Progenitor cell of endocrine pancreas (in vitro differentiated cells): ENCODE measurements around the gene SLC39A9. TPM values are rescaled to one million over a fixed set of nuclear protein-coding genes. Genes with fewer than 3 reads are reported as not detected.

Experiments used
- DNase-seq: peaks from one replicate; pipeline ENCODE4 v3.0.0; 2021; ENCODE audit warnings: low spot score; ENCODE audit not compliant: unreplicated experiment
- H3K27ac Mint-ChIP-seq: 2 replicates; pipeline ENCODE4 v1.8.0; 2021; ENCODE audit warnings: mild to moderate bottlenecking, moderate library complexity, mixed read lengths
- H3K27me3 Mint-ChIP-seq: 2 replicates; pipeline ENCODE4 v1.8.0; 2021; ENCODE audit warnings: mixed read lengths
- H3K36me3 Mint-ChIP-seq: 2 replicates; pipeline ENCODE4 v1.8.0; 2022; ENCODE audit warnings: mixed read lengths; ENCODE audit not compliant: insufficient read depth
- H3K4me1 Mint-ChIP-seq: 2 replicates; pipeline ENCODE4 v1.8.0; 2021; ENCODE audit warnings: low read depth, mixed read lengths
- H3K4me3 Mint-ChIP-seq: 2 replicates; pipeline ENCODE4 v1.8.0; 2021; ENCODE audit warnings: low read depth, mild to moderate bottlenecking, moderate library complexity, mixed read lengths
- H3K9me3 Mint-ChIP-seq: 2 replicates; pipeline ENCODE4 v1.8.0; 2021; ENCODE audit warnings: low read depth, mixed read lengths
- total RNA-seq: library from RNA; stranded (reverse); gene quantifications from 2 replicates; pipeline ENCODE4 v1.2.1, GENCODE V29; 2021
- TF ChIP-seq, protein P1 (sequence below): fragments of 200-600 bp; sonication (generic); IDR thresholded peaks from one replicate; pipeline ENCODE4 v1.5.0; 2021; ENCODE audit warnings: antibody characterized with exemption, mild to moderate bottlenecking; ENCODE audit not compliant: unreplicated experiment

Gene SLC39A9
- total RNA-seq, 1 donor from 2014 or later, result 62.2 TPM

DNA sequence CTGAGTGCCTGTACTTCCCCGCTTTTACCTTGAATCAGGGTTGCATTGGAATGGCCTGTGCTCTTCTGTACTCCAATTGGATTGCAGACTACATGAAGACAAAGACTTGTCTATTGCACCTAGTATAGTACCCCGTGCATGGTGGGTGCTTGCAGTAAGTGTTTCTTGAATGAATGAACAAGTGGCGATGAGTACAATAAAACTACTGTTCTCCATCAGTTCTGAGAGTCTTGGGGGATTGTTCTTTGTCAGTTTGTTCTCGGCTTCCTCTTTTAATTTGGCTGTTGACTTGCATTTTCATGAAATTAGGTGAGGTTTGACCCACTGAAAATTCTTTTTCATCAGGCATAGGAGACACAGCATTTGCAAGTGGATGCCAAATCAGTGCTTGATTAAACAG is 34.5 kb upstream of the SLC39A9 start:
- TF ChIP-seq, protein P1, sequence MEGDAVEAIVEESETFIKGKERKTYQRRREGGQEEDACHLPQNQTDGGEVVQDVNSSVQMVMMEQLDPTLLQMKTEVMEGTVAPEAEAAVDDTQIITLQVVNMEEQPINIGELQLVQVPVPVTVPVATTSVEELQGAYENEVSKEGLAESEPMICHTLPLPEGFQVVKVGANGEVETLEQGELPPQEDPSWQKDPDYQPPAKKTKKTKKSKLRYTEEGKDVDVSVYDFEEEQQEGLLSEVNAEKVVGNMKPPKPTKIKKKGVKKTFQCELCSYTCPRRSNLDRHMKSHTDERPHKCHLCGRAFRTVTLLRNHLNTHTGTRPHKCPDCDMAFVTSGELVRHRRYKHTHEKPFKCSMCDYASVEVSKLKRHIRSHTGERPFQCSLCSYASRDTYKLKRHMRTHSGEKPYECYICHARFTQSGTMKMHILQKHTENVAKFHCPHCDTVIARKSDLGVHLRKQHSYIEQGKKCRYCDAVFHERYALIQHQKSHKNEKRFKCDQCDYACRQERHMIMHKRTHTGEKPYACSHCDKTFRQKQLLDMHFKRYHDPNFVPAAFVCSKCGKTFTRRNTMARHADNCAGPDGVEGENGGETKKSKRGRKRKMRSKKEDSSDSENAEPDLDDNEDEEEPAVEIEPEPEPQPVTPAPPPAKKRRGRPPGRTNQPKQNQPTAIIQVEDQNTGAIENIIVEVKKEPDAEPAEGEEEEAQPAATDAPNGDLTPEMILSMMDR, result no peak
- H3K4me1 Mint-ChIP-seq, result no peaks in the 10 kb centered on the region
- DNase-seq, result no peak
- H3K27me3 Mint-ChIP-seq, result peaks cover 16% of the 10 kb centered on the region
- no peaks in the 10 kb centered on the region for H3K36me3 Mint-ChIP-seq
- H3K27ac Mint-ChIP-seq, result no peak overlapping the region
- H3K9me3 Mint-ChIP-seq, result no peaks in the 10 kb centered on the region
- no peak overlapping the region for H3K4me3 Mint-ChIP-seq

DNA sequence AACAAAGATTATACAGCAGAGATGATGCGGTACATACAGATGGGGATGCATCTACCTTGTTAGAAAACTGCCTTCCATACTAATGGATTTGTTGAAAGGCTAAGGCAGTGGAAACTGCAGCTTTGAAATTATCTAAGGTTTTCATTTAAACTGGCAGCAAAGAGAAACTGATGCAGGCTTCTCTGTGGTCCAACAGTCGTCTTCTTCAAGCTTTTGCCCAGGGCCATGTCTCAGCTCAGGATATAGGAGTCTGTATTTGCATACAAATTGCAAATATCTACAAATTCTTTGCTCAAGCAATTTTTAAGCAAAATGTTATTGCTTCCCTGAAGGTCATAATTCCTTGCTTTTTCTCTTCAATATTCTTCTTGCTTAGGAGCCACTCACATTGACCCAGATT is 34.1 kb upstream of the SLC39A9 start:
- H3K9me3 Mint-ChIP-seq, result no peaks in the 10 kb centered on the region
- DNase-seq, result no peak
- no peak overlapping the region for H3K27ac Mint-ChIP-seq
- H3K36me3 Mint-ChIP-seq, result no peaks in the 10 kb centered on the region
- TF ChIP-seq, protein P1, result no peak
- H3K4me1 Mint-ChIP-seq, result no peaks in the 10 kb centered on the region
- H3K4me3 Mint-ChIP-seq, result no peak overlapping the region
- H3K27me3 Mint-ChIP-seq, result peaks cover 14% of the 10 kb centered on the region

DNA sequence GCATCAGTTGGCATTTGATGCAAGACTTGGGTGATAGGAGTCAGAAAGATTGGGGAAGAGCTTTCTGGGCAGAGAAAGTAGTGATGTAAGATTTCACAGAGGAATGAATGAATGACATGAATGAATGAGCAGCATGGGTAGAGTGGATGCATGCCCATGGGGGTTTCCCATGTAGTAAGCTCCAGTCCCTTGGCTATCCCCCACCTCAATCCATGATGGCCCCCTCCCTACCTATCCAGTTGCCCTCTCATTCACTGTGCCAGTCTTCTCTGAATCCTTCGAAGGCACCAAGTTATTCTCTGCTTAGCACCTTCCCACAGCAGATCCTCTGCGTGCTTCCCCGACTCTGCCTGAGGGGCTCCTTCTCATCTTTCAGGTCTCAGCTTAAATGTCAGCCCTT is 32.4 kb upstream of the SLC39A9 start:
- no peak for DNase-seq
- Mint-ChIP-seq H3K4me1 (no peaks in the 10 kb centered on the region), H3K4me3 (no peak overlapping the region), H3K27me3 (peaks cover 13% of the 10 kb centered on the region), H3K27ac (no peak overlapping the region), H3K9me3 (no peaks in the 10 kb centered on the region), H3K36me3 (no peaks in the 10 kb centered on the region)
- TF ChIP-seq, protein P1, result no peak

DNA sequence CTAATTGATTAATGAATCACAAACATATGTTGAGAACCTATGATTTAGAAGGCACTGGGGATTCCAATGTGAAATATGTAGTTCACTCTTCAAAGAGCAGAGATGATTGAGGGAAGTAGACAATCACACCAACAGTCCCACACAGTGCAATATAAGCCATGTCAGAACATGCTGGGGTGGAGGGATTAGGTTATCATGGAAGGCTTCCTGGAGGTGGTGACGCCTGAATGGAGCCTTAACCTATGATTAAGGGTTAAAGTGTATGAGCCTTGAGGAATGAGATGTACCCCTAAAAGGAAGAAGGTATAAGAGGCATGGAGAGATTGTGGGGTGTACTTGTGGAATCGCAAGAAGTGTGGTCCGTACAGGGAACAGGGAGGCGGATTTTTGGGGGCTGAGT is 31.7 kb upstream of the SLC39A9 start:
- peaks cover 10% of the 10 kb centered on the region for H3K27me3 Mint-ChIP-seq
- no peak overlapping the region for H3K4me3 Mint-ChIP-seq
- H3K4me1 Mint-ChIP-seq, result no peaks in the 10 kb centered on the region
- no peak overlapping the region for H3K27ac Mint-ChIP-seq
- TF ChIP-seq, protein P1, result no peak
- no peaks in the 10 kb centered on the region for H3K36me3 Mint-ChIP-seq
- H3K9me3 Mint-ChIP-seq, result no peaks in the 10 kb centered on the region
- DNase-seq, result no peak

DNA sequence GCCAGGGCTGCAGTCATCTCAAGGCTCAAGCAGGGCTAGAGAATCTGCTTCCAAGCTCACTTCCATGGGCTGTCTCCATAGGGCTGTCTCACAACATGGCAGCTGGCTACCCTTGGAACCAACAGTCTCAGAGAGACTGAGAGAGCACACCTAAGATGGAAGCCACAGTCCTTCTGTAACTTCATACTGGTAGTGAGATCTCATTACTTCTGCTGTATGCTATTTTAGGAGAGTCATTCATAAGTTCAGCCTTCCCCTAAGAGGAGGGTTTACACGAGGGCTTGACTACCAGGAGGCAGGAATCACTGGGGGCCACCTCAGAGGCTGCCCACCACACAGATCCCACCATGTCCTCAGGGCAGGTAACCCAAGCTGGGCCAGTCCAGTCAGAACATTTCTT is 30.1 kb upstream of the SLC39A9 start:
- H3K27ac Mint-ChIP-seq, result no peak overlapping the region
- peaks cover 3% of the 10 kb centered on the region for H3K36me3 Mint-ChIP-seq
- H3K4me1 Mint-ChIP-seq, result no peaks in the 10 kb centered on the region

More for the DNA sequence above, 30.1 kb upstream of the SLC39A9 start:
- H3K4me3 Mint-ChIP-seq, result no peak overlapping the region
- no peaks in the 10 kb centered on the region for H3K9me3 Mint-ChIP-seq
- TF ChIP-seq, protein P1, result no peak
- peaks cover 6% of the 10 kb centered on the region for H3K27me3 Mint-ChIP-seq
- DNase-seq, result no peak
